ENCODE results near the gene GDAP1L1. TPM values are rescaled to one million over a fixed set of nuclear protein-coding genes. Genes with fewer than 3 reads are reported as not detected.

GDAP1L1 gene
- total and polyA plus RNA-seq, 2 donors (not counting 3 experiments of a cell fraction or from before 2014, with no cell fraction given): not detected

GRCh38 chr20:44256961-44257360 is 9.9 kb downstream of the GDAP1L1 start:
- H3K9me3 ChIP-seq (replicated peaks; ENCODE audit: control insufficient read depth, insufficient read depth, low read length): no peaks in the 10 kb centered on the region
- no peaks in the 10 kb centered on the region for H3K79me2 ChIP-seq (ENCODE audit: control insufficient read depth, insufficient read depth, low read length)
- H3K27ac ChIP-seq (ENCODE audit: insufficient read depth, low read depth, low read length): no peak overlapping the region
- no peaks in the 10 kb centered on the region for H3K9me1 ChIP-seq (replicated peaks; ENCODE audit: control insufficient read depth, extremely low read depth, insufficient read depth, low read length)
- no peaks in the 10 kb centered on the region for H4K20me1 ChIP-seq (replicated peaks; ENCODE audit: control insufficient read depth, extremely low read depth, insufficient read depth, low read length)
- FAIRE-seq (no peak), DNase-seq (ENCODE audit: low read depth, low spot score) (no peak)
- no peak overlapping the region for H3K9ac ChIP-seq (replicated peaks; ENCODE audit: extremely low read depth, insufficient read depth, low read length)
- H2AFZ ChIP-seq (ENCODE audit: low read depth, low read length): no peak overlapping the region
- ChIA-PET POLR2A (no interaction called here), CTCF (no interaction called here)
- no peaks in the 10 kb centered on the region for H3K4me1 ChIP-seq (ENCODE audit: control insufficient read depth, extremely low read depth, insufficient read depth, low read length)
- H3K4me2 ChIP-seq (ENCODE audit: insufficient read depth, low read length): no peak overlapping the region
- intact Hi-C loops (cut with micrococcal nuclease): no loop called here
- dilution Hi-C loops (cut with MboI; ENCODE audit: extremely low pct_ligation_motif_present, low sequenced_read_pairs): no loop called here
- no peak for TF ChIP-seq POLR2AphosphoS5 (IDR thresholded peaks at IDR 0.05; ENCODE audit: insufficient read depth, low read depth, low read length)
- no peak for TF ChIP-seq GATA2 (IDR thresholded peaks at IDR 0.05; ENCODE audit: insufficient read depth, insufficient read length, low read depth, low read length)
- TF ChIP-seq, protein P1, sequence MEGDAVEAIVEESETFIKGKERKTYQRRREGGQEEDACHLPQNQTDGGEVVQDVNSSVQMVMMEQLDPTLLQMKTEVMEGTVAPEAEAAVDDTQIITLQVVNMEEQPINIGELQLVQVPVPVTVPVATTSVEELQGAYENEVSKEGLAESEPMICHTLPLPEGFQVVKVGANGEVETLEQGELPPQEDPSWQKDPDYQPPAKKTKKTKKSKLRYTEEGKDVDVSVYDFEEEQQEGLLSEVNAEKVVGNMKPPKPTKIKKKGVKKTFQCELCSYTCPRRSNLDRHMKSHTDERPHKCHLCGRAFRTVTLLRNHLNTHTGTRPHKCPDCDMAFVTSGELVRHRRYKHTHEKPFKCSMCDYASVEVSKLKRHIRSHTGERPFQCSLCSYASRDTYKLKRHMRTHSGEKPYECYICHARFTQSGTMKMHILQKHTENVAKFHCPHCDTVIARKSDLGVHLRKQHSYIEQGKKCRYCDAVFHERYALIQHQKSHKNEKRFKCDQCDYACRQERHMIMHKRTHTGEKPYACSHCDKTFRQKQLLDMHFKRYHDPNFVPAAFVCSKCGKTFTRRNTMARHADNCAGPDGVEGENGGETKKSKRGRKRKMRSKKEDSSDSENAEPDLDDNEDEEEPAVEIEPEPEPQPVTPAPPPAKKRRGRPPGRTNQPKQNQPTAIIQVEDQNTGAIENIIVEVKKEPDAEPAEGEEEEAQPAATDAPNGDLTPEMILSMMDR (IDR thresholded peaks at IDR 0.05; ENCODE audit: extremely low read depth in 1 of 2, insufficient read depth in 1 of 2, low read depth in 1 of 2, low read length in 2 of 2): no peak
- TF ChIP-seq FOS (IDR thresholded peaks at IDR 0.05; ENCODE audit: borderline replicate concordance, insufficient read depth, low read length): no peak
- TF ChIP-seq POLR2A (IDR thresholded peaks at IDR 0.05; ENCODE audit: low read depth, low read length): no peak
- TF ChIP-seq MAX (IDR thresholded peaks at IDR 0.05; ENCODE audit: insufficient read depth, insufficient read length): no peak
- no peak for TF ChIP-seq MYC (IDR thresholded peaks at IDR 0.05; ENCODE audit: low read depth, low read length)
- H3K27me3 ChIP-seq (ENCODE audit: control insufficient read depth in 2 of 2, insufficient read depth in 2 of 2, low read length in 2 of 2): no peaks in the 10 kb centered on the region
- BruUV-seq (replicated peaks): no TSS peak
- no peak overlapping the region for H3K4me3 ChIP-seq (replicated peaks in 1 of 3; ENCODE audit: insufficient read depth in 1 of 3, low read depth in 1 of 3, low read length in 3 of 3)
- no peaks in the 10 kb centered on the region for H3K36me3 ChIP-seq (ENCODE audit: control insufficient read depth in 2 of 2, extremely low read depth in 1 of 2, insufficient read depth in 2 of 2, low read length in 2 of 2)
